ENCODE results near the gene SLC38A4. TPM values are rescaled to one million over a fixed set of nuclear protein-coding genes. Genes with fewer than 3 reads are reported as not detected.

The SLC38A4 gene
- total and polyA plus RNA-seq, 9 of the 15 experiments (the other 6 are each of a cell fraction or from before 2014, with no cell fraction given) = 0.16 TPM; not detected in 8

DNA sequence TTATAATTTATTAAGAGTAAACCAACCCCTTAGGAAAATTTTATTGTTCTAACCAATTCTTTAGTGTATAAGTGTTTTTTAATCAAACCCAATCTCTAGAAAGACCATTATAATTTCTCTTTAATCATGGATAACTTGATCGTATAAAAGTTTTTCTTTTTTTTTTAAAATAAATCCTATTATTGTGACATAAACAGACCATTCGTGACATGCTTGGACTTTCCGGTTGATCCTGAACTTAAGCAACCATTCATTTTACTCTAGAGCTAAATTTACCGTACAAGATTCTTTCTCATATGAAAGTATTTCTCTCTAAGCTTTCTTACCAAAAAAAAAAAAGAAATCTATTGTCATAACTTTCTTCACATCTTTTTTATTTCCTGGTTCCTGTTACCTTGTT lies 32.6 kb upstream of the SLC38A4 start (continued):
- no peak for TF ChIP-seq TEAD2 (tag; IDR thresholded peaks at IDR 0.05)

DNA sequence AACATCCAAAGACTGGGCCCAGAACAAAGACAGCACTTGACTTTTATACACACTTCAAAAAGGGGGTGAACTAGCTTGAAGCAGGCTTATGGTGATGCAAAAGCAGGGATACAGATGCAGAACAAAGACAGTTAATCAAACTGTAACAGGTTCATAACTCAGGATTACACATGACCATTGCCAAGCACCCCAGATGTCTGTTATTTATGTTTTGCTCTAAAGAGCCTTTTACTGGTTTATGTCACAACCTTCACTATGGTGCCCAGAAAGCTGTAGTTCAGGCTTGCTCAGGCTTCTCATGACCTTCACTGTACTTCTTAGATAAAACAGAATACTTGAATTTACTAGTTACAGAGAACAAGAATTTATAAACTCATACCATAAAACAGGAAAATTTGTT lies 31.7 kb upstream of the SLC38A4 start:
- in situ Hi-C loops (cut with MboI) (no loop called here), intact Hi-C loops (cut with micrococcal nuclease) (no loop called here)
- no peak for DNase-seq (ENCODE audit: extremely low read depth in 1 of 4, low spot score in 3 of 4)
- Histone ChIP-seq H3K9me1 (ENCODE audit: control insufficient read depth, insufficient read depth, low read length) (no peaks in the 10 kb centered on the region), H3K4me2 (ENCODE audit: insufficient read depth, low read length) (no peak overlapping the region), H2AFZ (ENCODE audit: low read depth, low read length) (no peak overlapping the region), H3K79me2 (ENCODE audit: control insufficient read depth, insufficient read depth, low read length) (no peaks in the 10 kb centered on the region), H3K4me3 (no peak overlapping the region), H3K9ac (ENCODE audit: insufficient read depth in 1 of 2, low read depth in 2 of 2, low read length in 2 of 2) (no peak overlapping the region), H3K27me3 (ENCODE audit: control insufficient read depth in 2 of 2, insufficient read depth in 2 of 2, low read length in 2 of 2) (no peaks in the 10 kb centered on the region), H3K27ac (ENCODE audit: extremely low read depth, low read depth, low read length) (no peak overlapping the region), H3K9me3 (replicated peaks; ENCODE audit: control insufficient read depth, insufficient read depth, low read depth, low read length) (no peaks in the 10 kb centered on the region), H3K4me1 (replicated peaks in 1 of 2; ENCODE audit: control insufficient read depth in 2 of 2, insufficient read depth in 2 of 2, low read length in 2 of 2) (no peaks in the 10 kb centered on the region), H3K36me3 (ENCODE audit: control insufficient read depth, insufficient read depth, low read length) (no peaks in the 10 kb centered on the region), H4K20me1 (replicated peaks; ENCODE audit: control insufficient read depth, insufficient read depth, low read length) (no peaks in the 10 kb centered on the region)
- ChIA-PET POLR2A (no interaction called here), CTCF (ENCODE audit: low intra/inter-chr PET ratio) (no interaction called here)
- BruUV-seq (replicated peaks) = no TSS peak
- FAIRE-seq = no peak
- TF ChIP-seq CREM (IDR thresholded peaks at IDR 0.05; ENCODE audit: low read depth) = no peak
- TF ChIP-seq GABPB1 (CRISPR knock-in tag; IDR thresholded peaks at IDR 0.05) = no peak
- TF ChIP-seq, protein P1, sequence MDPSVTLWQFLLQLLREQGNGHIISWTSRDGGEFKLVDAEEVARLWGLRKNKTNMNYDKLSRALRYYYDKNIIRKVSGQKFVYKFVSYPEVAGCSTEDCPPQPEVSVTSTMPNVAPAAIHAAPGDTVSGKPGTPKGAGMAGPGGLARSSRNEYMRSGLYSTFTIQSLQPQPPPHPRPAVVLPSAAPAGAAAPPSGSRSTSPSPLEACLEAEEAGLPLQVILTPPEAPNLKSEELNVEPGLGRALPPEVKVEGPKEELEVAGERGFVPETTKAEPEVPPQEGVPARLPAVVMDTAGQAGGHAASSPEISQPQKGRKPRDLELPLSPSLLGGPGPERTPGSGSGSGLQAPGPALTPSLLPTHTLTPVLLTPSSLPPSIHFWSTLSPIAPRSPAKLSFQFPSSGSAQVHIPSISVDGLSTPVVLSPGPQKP (CRISPR knock-in tag; IDR thresholded peaks at IDR 0.05) = no peak
- no peak for TF ChIP-seq ZSCAN32 (CRISPR knock-in tag; IDR thresholded peaks at IDR 0.05)
- TF ChIP-seq ZNF79 (CRISPR knock-in tag; IDR thresholded peaks at IDR 0.05; ENCODE audit: low read depth) = no peak
- no peak for TF ChIP-seq KDM1A (IDR thresholded peaks at IDR 0.05)
- TF ChIP-seq ZNF445 (CRISPR knock-in tag; IDR thresholded peaks at IDR 0.05; ENCODE audit: low read depth) = no peak
- no peak for TF ChIP-seq HDAC2 (IDR thresholded peaks at IDR 0.05)
- no peak for TF ChIP-seq STAT5A (IDR thresholded peaks at IDR 0.05; ENCODE audit: borderline replicate concordance, low read length)
- TF ChIP-seq PYGO2 (tag; IDR thresholded peaks at IDR 0.05) = no peak
- TF ChIP-seq U2AF2 (optimal IDR thresholded peaks at IDR 0.05; ENCODE audit: low read depth, low read length) = no peak
- TF ChIP-seq, protein P2, sequence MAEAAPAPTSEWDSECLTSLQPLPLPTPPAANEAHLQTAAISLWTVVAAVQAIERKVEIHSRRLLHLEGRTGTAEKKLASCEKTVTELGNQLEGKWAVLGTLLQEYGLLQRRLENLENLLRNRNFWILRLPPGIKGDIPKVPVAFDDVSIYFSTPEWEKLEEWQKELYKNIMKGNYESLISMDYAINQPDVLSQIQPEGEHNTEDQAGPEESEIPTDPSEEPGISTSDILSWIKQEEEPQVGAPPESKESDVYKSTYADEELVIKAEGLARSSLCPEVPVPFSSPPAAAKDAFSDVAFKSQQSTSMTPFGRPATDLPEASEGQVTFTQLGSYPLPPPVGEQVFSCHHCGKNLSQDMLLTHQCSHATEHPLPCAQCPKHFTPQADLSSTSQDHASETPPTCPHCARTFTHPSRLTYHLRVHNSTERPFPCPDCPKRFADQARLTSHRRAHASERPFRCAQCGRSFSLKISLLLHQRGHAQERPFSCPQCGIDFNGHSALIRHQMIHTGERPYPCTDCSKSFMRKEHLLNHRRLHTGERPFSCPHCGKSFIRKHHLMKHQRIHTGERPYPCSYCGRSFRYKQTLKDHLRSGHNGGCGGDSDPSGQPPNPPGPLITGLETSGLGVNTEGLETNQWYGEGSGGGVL (CRISPR knock-in tag; IDR thresholded peaks at IDR 0.05) = no peak
- TF ChIP-seq, protein P3, sequence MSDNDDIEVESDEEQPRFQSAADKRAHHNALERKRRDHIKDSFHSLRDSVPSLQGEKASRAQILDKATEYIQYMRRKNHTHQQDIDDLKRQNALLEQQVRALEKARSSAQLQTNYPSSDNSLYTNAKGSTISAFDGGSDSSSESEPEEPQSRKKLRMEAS (CRISPR knock-in tag; IDR thresholded peaks at IDR 0.05) = no peak
- TF ChIP-seq RBM39 (optimal IDR thresholded peaks at IDR 0.05; ENCODE audit: low read depth, low read length) = no peak
- ATAC-seq = no peak
